Body of pancreas (tissue), 4 donors: ENCODE measurements around the gene PLEKHG3.
A peak's percentile ranks its signal among the peaks of the same experiment; 100 is the strongest.

Source experiments
- CTCF ChIP-seq, 7 experiments: fragments of 450-650 bp in 4 of 7; fragments of 200-600 bp in 3 of 7; sonication (generic) in 3 of 7; IDR thresholded peaks; one replicate each; pipeline ENCODE4 v1.5.1; 2016 to 2019; ENCODE audit warnings: antibody characterized with exemption in 7 of 7
- POLR2A ChIP-seq, 3 donors: fragments of 450-650 bp; IDR thresholded peaks; one replicate each; pipeline ENCODE4 v1.6.1; 2016; ENCODE audit warnings: antibody characterized with exemption in 3 of 3, mild to moderate bottlenecking in 2 of 3

- peak in 1 of 7 experiments; percentile 13 for TF ChIP-seq CTCF (IDR thresholded peaks at IDR 0.05)
- peak in 1 of 3 donors; percentile 38 for TF ChIP-seq POLR2A (IDR thresholded peaks at IDR 0.05)
These were observed 22.3 kb downstream of the PLEKHG3 start for GRCh38 chr14:64726585-64726890.
